Stimulated activated memory B cell treated with anti-CD40 and anti-IgM and Interleukin-4, amounts not matched to agents 10 μg/mL and 1 μg/mL and 100 μg/mL, for 72 hours (primary cell): Measurements from ENCODE around the gene LAGE3.
"Not testable (repeated sequence)": the region's sequence is repeated elsewhere in the genome, so short reads cannot be mapped to it uniquely, and the experiment has no call there.

Source experiments
- ATAC-seq: fragments of 150-1000 bp; cut with Tn5 transposase; 2 replicates; pipeline ENCODE4 v1.10.0; 2021
- H3K27ac Mint-ChIP-seq: one replicate; pipeline ENCODE4 v1.8.0; 2022; ENCODE audit warnings: mild to moderate bottlenecking, mixed read lengths
- H3K27me3 Mint-ChIP-seq: one replicate; pipeline ENCODE4 v1.8.0; 2022; ENCODE audit warnings: mixed read lengths
- H3K36me3 Mint-ChIP-seq: one replicate; pipeline ENCODE4 v1.8.0; 2022; ENCODE audit warnings: mixed read lengths
- H3K4me1 Mint-ChIP-seq: one replicate; pipeline ENCODE4 v1.8.0; 2022; ENCODE audit warnings: mixed read lengths
- H3K4me3 Mint-ChIP-seq: one replicate; pipeline ENCODE4 v1.8.0; 2022; ENCODE audit warnings: mild to moderate bottlenecking, moderate library complexity, mixed read lengths
- H3K9me3 Mint-ChIP-seq: one replicate; pipeline ENCODE4 v1.8.0; 2022; ENCODE audit warnings: mixed read lengths

LAGE3 gene

DNA sequence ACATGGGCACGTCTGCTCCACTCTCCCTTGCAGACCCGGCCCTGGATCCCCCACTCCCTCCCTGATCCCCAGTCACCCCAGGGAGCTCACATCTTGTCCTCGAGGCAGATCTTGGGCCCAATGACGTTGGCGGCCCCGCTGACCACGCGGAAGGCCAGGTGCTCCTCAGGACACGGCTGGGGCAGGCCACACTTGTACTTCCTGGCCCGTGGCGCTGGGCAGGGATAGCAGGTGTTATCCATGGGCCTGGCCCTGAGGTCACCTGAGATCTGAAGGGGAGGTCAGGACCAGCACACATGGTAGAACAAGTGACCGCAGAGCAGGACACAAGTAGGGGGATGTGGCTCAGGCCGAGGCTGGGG is 29.3 kb upstream of the LAGE3 start:
- Mint-ChIP-seq H3K27ac (peak overlapping the region; percentile 6), H3K4me3 (no peak overlapping the region), H3K36me3 (peaks cover 44% of the 10 kb centered on the region), H3K27me3 (no peaks in the 10 kb centered on the region), H3K9me3 (no peaks in the 10 kb centered on the region), H3K4me1 (peaks cover 8% of the 10 kb centered on the region)
- no peak for ATAC-seq

DNA sequence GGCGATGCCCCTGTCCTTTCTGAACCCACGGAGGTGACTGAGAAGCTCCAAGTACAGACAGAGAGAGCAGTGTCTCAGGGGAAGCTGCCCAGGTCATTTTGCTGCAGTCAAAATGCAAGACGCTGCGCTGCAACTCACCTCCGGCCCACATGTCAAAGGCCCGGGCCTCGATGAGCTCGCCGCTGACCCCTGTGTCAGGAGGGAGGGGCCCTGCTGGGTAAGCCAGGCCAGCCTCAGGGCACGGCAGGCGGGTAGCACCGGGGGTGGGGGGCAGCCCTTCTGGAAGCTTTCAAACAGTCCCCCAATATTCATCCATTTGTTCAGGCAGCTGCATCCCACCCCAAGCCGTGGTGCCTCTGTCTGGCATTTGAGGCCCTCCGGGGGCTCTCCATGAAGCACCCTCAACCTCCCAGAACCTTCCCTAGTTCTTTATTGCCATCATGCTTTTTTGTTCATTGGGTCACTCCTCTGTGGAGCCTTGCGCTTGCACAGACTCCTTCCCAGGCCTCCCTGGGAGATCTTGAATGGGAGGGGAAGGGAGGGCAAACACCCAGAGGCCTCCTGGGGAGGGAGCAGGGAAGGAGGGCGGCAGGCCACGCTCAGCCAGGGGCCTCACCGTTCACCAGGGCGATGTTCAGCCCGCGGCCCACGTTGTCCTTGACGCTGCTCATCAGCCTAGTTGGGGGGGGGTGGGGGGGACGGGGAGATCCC is 28.7 kb upstream of the LAGE3 start:
- no peaks in the 10 kb centered on the region for H3K9me3 Mint-ChIP-seq
- no peak overlapping the region for H3K27ac Mint-ChIP-seq
- no peak for ATAC-seq
- H3K4me3 Mint-ChIP-seq: no peak overlapping the region
- peaks cover 44% of the 10 kb centered on the region for H3K36me3 Mint-ChIP-seq
- peaks cover 7% of the 10 kb centered on the region for H3K4me1 Mint-ChIP-seq
- H3K27me3 Mint-ChIP-seq: no peaks in the 10 kb centered on the region

DNA sequence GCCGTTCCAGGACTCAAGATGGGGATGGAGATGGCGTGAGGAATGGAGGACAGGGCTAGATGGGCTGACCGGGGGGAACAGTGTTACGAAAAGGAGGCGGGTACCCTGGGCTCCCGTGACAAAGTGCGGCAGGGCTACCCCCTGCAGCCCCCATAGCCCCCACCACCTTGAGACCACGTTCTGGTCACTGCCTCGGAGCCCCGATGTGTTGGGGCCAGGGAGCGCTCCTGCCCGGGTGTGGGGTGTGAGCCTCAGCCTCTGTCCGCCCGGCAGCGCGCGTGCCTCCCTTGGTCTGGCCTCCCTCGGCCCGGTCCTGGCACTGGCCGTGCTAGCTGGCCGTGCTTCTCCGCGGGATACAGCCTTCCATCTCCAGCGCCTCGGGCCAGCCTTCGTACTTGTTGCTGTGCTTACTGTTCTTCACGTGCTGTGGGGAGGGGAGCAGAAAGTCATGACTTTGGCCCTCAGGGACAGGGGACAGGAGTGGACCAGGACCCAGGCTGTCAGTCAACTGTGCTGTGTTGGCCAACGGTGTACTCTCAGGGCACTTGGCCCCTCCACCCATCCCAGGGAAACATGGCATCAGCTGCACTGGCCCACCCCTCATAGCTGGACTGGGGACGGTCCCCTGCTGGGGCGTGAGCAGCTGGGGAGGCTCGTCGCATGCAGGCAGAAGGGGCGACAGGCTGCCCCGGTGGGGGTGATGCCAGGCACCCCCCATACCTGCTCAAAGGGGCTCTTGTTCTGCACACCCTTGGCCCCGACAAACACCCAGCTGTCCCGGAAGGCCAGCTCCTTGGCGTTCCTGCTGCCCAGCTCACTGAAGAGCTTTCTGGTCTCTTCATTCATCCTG is 27.6 kb upstream of the LAGE3 start:
- peaks cover 44% of the 10 kb centered on the region for H3K36me3 Mint-ChIP-seq
- no peaks in the 10 kb centered on the region for H3K27me3 Mint-ChIP-seq
- no peak overlapping the region for H3K27ac Mint-ChIP-seq
- no peak for ATAC-seq
- H3K4me1 Mint-ChIP-seq: peaks cover 7% of the 10 kb centered on the region
- H3K4me3 Mint-ChIP-seq: no peak overlapping the region
- H3K9me3 Mint-ChIP-seq: no peaks in the 10 kb centered on the region

DNA sequence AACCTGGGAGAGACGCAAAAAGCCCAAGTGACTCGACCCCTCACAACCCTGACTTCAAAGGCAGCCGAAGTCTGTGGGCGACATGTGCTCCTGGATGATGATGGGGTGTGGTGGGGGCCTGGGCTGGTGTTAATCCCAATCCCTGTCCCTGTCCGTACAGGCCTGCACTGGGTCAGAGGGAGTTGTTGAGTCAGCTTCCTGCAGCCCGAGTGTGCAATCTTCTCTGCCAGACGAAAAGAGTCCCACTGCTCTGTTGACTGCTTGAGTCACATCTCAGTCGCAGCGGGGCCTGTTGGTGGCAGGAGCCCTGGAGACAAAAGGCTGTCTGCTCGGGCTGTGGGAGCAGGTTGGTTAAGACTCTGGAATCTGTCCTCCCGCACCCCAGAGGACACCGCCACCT is 26.7 kb upstream of the LAGE3 start:
- peaks cover 7% of the 10 kb centered on the region for H3K4me1 Mint-ChIP-seq
- ATAC-seq: no peak
- H3K9me3 Mint-ChIP-seq: no peaks in the 10 kb centered on the region
- H3K4me3 Mint-ChIP-seq: no peak overlapping the region
- H3K27ac Mint-ChIP-seq: no peak overlapping the region
- H3K36me3 Mint-ChIP-seq: peaks cover 40% of the 10 kb centered on the region
- H3K27me3 Mint-ChIP-seq: no peaks in the 10 kb centered on the region

DNA sequence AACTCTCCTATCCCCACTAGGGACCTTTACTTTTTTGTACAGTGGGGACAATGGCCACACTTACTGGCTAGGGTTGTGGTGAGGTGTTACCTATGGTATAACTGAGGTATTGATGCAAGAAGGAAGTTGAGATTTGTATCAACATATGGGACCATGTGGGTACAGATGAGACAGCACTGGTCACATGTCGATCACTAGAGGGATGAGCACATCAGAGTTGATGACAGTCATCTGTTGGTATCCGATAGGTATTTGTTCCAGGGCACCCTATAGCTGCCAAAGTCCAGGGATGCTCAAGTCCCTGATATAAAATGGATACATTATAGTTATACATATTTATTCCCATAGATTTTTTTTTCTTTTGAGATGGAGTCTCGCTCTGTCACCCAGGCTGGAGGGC is 23.9 kb upstream of the LAGE3 start:
- no peaks in the 10 kb centered on the region for H3K27me3 Mint-ChIP-seq
- no peak for ATAC-seq
- no peak overlapping the region for H3K4me3 Mint-ChIP-seq
- H3K4me1 Mint-ChIP-seq: no peaks in the 10 kb centered on the region
- no peaks in the 10 kb centered on the region for H3K9me3 Mint-ChIP-seq
- peaks cover 20% of the 10 kb centered on the region for H3K36me3 Mint-ChIP-seq
- H3K27ac Mint-ChIP-seq: no peak overlapping the region

DNA sequence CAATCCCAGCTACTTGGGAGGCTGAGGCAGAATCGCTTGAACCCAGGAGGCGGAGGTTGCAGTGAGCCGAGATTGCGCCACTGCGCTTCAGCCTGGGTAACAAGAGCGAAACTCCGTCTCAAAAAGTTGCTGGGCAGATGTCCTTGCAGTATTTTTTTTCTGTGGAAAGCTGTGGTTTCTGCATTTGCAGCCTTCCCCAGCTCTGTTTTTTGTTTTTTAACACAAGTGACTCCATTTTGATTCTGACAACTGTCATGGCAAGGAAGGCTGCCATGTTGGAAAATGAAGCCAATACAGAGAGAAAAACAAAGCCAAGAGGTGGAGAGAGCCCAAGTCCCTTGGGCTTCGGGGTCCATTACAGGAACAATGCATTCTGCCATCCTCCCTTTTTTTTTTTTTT is 23.0 kb upstream of the LAGE3 start:
- no peaks in the 10 kb centered on the region for H3K9me3 Mint-ChIP-seq

DNA sequence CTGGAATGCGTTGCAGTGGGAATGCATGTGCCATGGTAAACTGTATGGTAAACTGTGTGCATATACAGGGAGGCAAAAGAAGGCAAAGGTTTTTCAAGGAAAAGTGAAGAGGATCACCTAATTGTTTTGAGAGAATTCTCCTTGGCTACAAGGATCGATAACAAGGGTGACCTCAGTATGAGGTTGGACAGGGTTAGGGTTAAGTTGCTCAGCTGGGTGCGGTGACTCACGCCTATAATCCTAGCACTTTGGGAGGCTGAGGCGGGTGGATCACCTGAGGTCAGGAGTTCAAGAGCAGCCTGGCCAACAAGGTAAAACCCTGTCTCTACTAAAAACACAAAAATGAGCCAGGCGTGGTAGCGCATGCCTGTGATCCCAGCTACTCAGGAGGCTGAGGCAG is 22.3 kb upstream of the LAGE3 start:
- not testable (repeated sequence) for ATAC-seq, H3K9me3 Mint-ChIP-seq, H3K27ac Mint-ChIP-seq, H3K4me1 Mint-ChIP-seq, H3K27me3 Mint-ChIP-seq, H3K4me3 Mint-ChIP-seq
- H3K36me3 Mint-ChIP-seq: peaks cover 15% of the 10 kb centered on the region

More for the DNA sequence above, 23.0 kb upstream of the LAGE3 start:
- H3K27ac Mint-ChIP-seq: no peak overlapping the region
- H3K27me3 Mint-ChIP-seq: no peaks in the 10 kb centered on the region
- no peaks in the 10 kb centered on the region for H3K4me1 Mint-ChIP-seq
- ATAC-seq: no peak
- H3K4me3 Mint-ChIP-seq: no peak overlapping the region
- peaks cover 20% of the 10 kb centered on the region for H3K36me3 Mint-ChIP-seq

DNA sequence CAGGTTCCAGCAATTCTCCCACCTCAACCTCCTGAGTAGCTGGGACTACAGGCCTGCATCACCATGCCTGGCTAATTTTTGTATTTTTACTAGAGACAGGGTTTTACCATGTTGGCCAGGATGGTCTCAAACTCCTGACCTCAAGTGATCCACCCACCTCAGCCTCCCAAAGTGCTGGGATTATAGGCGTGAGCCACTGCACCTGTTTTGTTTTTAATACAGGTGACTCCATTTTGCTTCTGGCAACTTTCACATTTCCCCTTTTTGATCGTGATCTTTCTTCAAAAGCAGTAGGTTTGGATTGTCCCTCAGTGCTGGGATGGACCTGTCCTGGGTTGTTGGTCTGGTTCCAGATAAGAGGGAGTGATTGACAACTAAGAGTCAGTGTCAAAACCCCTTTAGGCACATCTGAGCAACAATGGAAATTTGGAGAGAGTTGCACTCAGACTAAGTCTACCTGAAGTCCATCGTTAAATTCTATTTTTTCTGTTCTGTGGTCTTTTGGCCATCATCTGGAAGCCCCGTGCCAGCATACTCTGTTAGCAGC is 17.6 kb upstream of the LAGE3 start:
- peak overlapping the region; percentile 87 for H3K27ac Mint-ChIP-seq
- not testable (repeated sequence) for H3K4me3 Mint-ChIP-seq, H3K9me3 Mint-ChIP-seq, H3K36me3 Mint-ChIP-seq, H3K4me1 Mint-ChIP-seq, H3K27me3 Mint-ChIP-seq
- peak; percentile 20 for ATAC-seq

DNA sequence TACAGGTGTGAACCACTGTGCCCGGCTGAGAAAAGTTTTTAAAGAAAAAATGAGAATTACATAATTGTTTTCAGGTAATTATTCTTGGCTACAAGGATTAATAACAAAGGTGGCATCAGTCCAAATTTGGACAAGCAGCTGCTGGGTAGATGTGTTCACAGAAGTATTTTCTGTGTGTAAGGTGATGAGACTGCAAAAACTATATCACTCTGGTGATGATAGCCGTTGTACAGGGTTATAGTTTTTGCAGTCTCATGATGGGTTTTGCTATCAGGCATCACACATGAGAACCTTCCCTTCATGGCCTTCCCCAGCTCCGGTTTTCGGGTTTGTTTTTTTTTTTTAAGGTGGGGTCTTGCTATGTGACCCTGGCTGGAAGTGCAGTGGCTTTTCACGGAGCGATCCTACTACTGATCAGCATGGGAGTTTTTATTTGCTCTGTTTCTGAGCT is 16.4 kb upstream of the LAGE3 start:
- no peaks in the 10 kb centered on the region for H3K27me3 Mint-ChIP-seq
- ATAC-seq: no peak
- H3K9me3 Mint-ChIP-seq: no peaks in the 10 kb centered on the region
- H3K4me3 Mint-ChIP-seq: no peak overlapping the region
- peaks cover 11% of the 10 kb centered on the region for H3K4me1 Mint-ChIP-seq
- H3K27ac Mint-ChIP-seq: no peak overlapping the region
- no peaks in the 10 kb centered on the region for H3K36me3 Mint-ChIP-seq

DNA sequence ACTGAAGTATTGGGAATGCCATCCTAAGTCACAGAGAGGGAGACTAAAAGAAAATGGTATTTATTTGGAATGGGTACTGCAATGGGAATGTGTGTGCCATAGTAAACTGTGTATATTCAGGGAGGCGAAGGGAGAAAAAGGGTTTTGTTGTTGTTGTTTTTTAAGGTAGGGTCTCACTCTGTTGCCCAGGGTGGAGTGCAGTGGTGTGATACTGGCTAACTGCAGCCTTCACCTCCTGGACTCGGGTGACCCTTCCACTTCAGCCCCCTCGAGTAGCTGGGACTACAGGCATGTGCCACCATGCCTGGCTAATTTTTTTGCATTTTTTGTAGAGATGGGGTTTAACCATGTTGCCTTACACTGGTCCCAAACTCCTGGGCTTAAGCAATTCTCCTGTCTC is 15.6 kb upstream of the LAGE3 start:
- no peak for ATAC-seq
- Mint-ChIP-seq H3K4me3 (no peak overlapping the region), H3K27me3 (no peaks in the 10 kb centered on the region), H3K9me3 (no peaks in the 10 kb centered on the region), H3K27ac (no peak overlapping the region), H3K36me3 (no peaks in the 10 kb centered on the region), H3K4me1 (peaks cover 14% of the 10 kb centered on the region)

DNA sequence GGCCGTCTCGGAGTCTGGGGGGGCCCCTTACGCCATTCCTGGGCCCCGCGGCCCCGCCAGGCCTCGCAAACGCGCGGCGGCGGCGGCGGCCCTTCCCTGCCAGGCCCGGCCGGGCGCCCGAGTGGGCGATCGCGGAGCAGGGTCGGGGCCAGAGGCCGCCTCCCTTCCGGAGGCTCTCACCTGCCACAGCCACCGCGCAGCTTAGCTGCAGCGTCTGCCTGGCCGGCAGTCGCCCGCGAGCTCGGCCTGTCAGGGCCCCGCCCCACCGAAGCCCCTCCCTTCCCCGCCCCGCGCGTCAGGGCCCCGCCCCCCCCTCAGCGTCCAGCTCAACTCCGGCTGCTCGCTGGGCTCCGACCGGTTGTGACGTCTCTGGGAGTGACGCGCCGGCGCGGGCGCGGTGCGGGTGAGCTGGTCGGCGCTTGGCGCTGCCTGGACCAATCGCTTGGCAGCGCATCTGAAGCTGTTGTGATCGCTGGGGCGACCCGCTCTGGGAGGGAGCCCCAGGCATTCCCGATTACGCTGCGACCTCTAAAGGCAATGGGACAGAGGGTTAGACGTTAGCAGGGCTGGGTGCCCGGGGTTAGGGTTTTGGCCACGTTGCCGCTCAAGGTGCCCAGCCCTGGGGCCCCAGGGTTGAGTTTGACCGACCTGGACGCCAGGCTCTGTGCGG is 11.5 kb upstream of the LAGE3 start, which contains the start of gene SLC10A3:
SLC10A3 (minus strand) TSS at position 216 of the 670 bp plus-strand sequence. CDS start 1,689 bp downstream, outside the sequence.
- peak within 1 kb of the TSS; percentile 95 for H3K27ac Mint-ChIP-seq
- peak within 1 kb of the TSS; percentile 94 for H3K4me3 Mint-ChIP-seq
- H3K27me3 Mint-ChIP-seq: no peaks in the 10 kb centered on the region
- no peaks in the 10 kb centered on the region for H3K9me3 Mint-ChIP-seq
- peak; percentile 93 for ATAC-seq
- peaks cover 35% of the 10 kb centered on the region for H3K4me1 Mint-ChIP-seq
- H3K36me3 Mint-ChIP-seq: peaks cover 14% of the 10 kb centered on the region

DNA sequence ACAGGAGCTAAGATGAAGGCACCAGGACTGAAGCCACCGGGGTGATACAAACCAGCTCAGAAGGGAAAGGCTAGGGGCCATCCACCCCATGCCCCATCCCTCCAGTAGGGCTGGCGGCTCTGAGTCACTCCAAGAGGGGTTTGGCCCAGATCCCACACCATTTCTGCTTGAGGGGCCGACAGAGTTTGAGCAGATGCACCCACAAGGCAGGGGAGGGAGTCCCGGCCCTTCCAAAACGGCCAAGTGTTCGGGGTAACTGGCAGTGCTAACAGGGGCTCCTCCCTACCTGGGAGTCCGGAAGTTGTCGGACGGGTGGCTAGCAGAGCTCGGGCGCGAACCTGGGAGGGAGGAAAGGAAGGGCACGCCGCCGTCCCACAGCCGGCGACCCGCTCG is 10.9 kb upstream of the LAGE3 start:
- H3K9me3 Mint-ChIP-seq: no peaks in the 10 kb centered on the region
- peaks cover 14% of the 10 kb centered on the region for H3K36me3 Mint-ChIP-seq
- peak overlapping the region; percentile 94 for H3K4me3 Mint-ChIP-seq
- peaks cover 35% of the 10 kb centered on the region for H3K4me1 Mint-ChIP-seq
- ATAC-seq: peak; percentile 25
- no peaks in the 10 kb centered on the region for H3K27me3 Mint-ChIP-seq
- H3K27ac Mint-ChIP-seq: peak overlapping the region; percentile 95

DNA sequence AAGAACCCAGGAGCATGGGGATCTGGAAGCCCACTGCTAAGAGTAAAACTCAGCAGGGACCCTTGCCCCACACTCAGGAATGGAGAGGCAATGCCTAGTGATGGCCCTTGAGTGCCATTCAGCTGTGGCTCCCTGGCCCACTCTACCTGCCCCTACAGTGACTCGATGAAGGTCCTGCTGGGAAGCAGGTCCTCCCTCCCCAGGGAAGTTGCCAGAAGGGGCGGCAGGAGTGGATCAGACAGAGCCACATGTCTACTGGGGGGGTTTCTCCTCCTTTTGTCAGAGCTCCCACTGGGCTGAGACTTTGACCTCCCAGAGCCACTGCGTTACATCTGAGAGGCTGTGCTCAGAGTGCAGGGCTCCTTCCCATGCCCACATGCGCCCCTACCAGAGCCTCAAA is 10.1 kb upstream of the LAGE3 start:
- no peaks in the 10 kb centered on the region for H3K27me3 Mint-ChIP-seq
- no peaks in the 10 kb centered on the region for H3K9me3 Mint-ChIP-seq
- H3K4me3 Mint-ChIP-seq: peak overlapping the region; percentile 94
- no peak for ATAC-seq
- H3K4me1 Mint-ChIP-seq: peaks cover 35% of the 10 kb centered on the region
- H3K36me3 Mint-ChIP-seq: peaks cover 14% of the 10 kb centered on the region
- H3K27ac Mint-ChIP-seq: peak overlapping the region; percentile 95

DNA sequence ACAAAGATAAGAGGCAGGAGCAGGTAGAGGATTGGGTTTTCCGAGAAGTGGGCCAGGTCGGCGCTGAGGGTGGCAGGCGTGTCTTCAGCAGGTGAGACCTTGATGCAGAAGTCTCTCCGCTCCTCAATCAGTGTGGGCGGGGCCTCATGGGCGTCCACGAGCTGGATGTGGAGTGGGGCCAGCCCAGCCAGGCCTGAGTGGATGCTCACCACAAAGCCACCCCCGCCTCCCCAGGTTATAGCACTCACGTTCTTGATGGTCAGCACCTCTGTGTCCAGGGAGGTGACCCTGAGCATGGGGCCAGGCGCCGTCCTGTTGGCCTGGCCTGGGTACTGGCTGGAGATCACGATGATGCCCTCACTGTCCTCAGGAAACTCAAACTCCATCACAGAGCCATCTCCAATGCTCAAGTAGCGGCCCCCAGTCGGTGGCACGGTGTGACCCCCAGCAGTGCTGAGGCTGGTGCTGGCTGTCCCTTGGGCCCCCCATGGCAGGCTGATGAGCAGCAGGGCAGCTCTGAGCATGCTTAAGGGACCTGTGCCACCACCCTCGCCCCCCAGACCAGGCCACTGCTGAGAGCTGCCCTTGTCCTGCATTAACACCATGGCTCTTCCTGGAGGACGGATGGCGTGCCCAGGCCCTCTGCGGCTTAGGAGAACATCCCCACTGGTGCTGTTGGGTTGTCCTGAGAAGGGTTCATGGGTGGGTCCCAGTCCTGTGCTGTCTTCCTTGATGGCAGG is 9.4 kb upstream of the LAGE3 start:
- ATAC-seq: no peak
- no peak overlapping the region for H3K27ac Mint-ChIP-seq
- no peaks in the 10 kb centered on the region for H3K9me3 Mint-ChIP-seq
- H3K36me3 Mint-ChIP-seq: peaks cover 14% of the 10 kb centered on the region
- H3K4me1 Mint-ChIP-seq: peaks cover 37% of the 10 kb centered on the region
- no peaks in the 10 kb centered on the region for H3K27me3 Mint-ChIP-seq
- H3K4me3 Mint-ChIP-seq: peak overlapping the region; percentile 94
